H9 (cell line): ENCODE results near the gene PUM2. TPM values are rescaled to one million over a fixed set of nuclear protein-coding genes. Genes with fewer than 3 reads are reported as not detected.

Experiments used
- DNase-seq: peaks from one replicate; pipeline ENCODE4 v3.0.0-alpha.2; 2017
- H2AFZ ChIP-seq: one replicate; pipeline ENCODE4 v1.6.1; 2013; ENCODE audit warnings: mild to moderate bottlenecking, low read length, control low read depth, moderate library complexity
- H2AK5ac ChIP-seq: 2 replicates; pipeline ENCODE4 v1.6.1; 2013; ENCODE audit warnings: low read length, control low read depth, mixed read lengths; ENCODE audit not compliant: insufficient read length
- H2BK120ac ChIP-seq: one replicate; pipeline ENCODE4 v1.6.1; 2013; ENCODE audit warnings: low read depth, mild to moderate bottlenecking, low read length, control low read depth, inconsistent platforms; ENCODE audit not compliant: poor library complexity, severe bottlenecking
- H2BK12ac ChIP-seq: 2 replicates; pipeline ENCODE4 v1.6.1; 2013; ENCODE audit warnings: low read length, control low read depth, mixed read lengths, low read depth; ENCODE audit not compliant: insufficient read length
- H2BK15ac ChIP-seq: 2 replicates; pipeline ENCODE4 v1.6.1; 2013; ENCODE audit warnings: low read depth, low read length, control low read depth
- H2BK20ac ChIP-seq: one replicate; pipeline ENCODE4 v1.6.1; 2013; ENCODE audit warnings: low read depth, mild to moderate bottlenecking, low read length, control low read depth, inconsistent platforms; ENCODE audit not compliant: poor library complexity, severe bottlenecking
- H2BK5ac ChIP-seq: 2 replicates; pipeline ENCODE4 v1.6.1; 2013; ENCODE audit warnings: low read length, control low read depth, mixed read lengths; ENCODE audit not compliant: insufficient read length
- H3K14ac ChIP-seq: 2 replicates; pipeline ENCODE4 v1.6.1; 2013; ENCODE audit warnings: low read length, control low read depth; ENCODE audit not compliant: insufficient read depth
- H3K18ac ChIP-seq: 2 replicates; pipeline ENCODE4 v1.6.1; 2013; ENCODE audit warnings: low read depth, mild to moderate bottlenecking, mixed read lengths, low read length, control low read depth; ENCODE audit not compliant: insufficient read length
- H3K23ac ChIP-seq: 2 replicates; pipeline ENCODE4 v1.6.1; 2013; ENCODE audit warnings: low read length, control low read depth, mixed read lengths, low read depth; ENCODE audit not compliant: insufficient read length
- H3K23me2 ChIP-seq: 2 replicates; pipeline ENCODE4 v1.6.1; 2013; ENCODE audit warnings: low read depth, mild to moderate bottlenecking, mixed read lengths, low read length, control low read depth; ENCODE audit not compliant: insufficient read length, poor library complexity, severe bottlenecking
- H3K27ac ChIP-seq: 2 replicates; pipeline ENCODE4 v1.5.1; 2013; ENCODE audit warnings: low read length, control low read depth, mixed read lengths, low read depth; ENCODE audit not compliant: insufficient read length
- H3K27me3 ChIP-seq: 2 replicates; pipeline ENCODE4 v1.6.1; 2013; ENCODE audit warnings: low read length, control low read depth, inconsistent platforms; ENCODE audit not compliant: insufficient read depth
- H3K4ac ChIP-seq: 2 replicates; pipeline ENCODE4 v1.6.1; 2013; ENCODE audit warnings: low read depth, mild to moderate bottlenecking, control low read depth, inconsistent platforms, low read length, moderate library complexity
- H3K4me1 ChIP-seq: 2 replicates; pipeline ENCODE4 v1.6.1; 2013; ENCODE audit warnings: low read length, control low read depth, inconsistent platforms; ENCODE audit not compliant: insufficient read depth
- H3K4me2 ChIP-seq: 2 replicates; pipeline ENCODE4 v1.6.1; 2013; ENCODE audit warnings: low read length, control low read depth, mixed read lengths; ENCODE audit not compliant: insufficient read length, insufficient read depth
- H3K56ac ChIP-seq: 2 replicates; pipeline ENCODE4 v1.6.1; 2013; ENCODE audit warnings: low read depth, mild to moderate bottlenecking, mixed read lengths, low read length, control low read depth; ENCODE audit not compliant: insufficient read length
- H3K79me1 ChIP-seq: 2 replicates; pipeline ENCODE4 v1.6.1; 2013; ENCODE audit warnings: low read depth, mild to moderate bottlenecking, moderate library complexity, low read length, control low read depth, inconsistent platforms; ENCODE audit not compliant: insufficient read depth, poor library complexity, severe bottlenecking
- H3K79me2 ChIP-seq: 2 replicates; pipeline ENCODE4 v1.6.1; 2013; ENCODE audit warnings: low read length, control low read depth, inconsistent platforms; ENCODE audit not compliant: insufficient read depth
- H3K9ac ChIP-seq: 2 replicates; pipeline ENCODE4 v1.6.1; 2013; ENCODE audit warnings: low read length, control low read depth, mixed read lengths; ENCODE audit not compliant: insufficient read length; ENCODE audit errors: extremely low read depth
- H3K9me3 ChIP-seq: one replicate; pipeline ENCODE4 v1.6.1; 2013; ENCODE audit warnings: low read depth, low read length, inconsistent platforms; ENCODE audit not compliant: control insufficient read depth
- H3T11ph ChIP-seq: one replicate; pipeline ENCODE4 v1.6.1; 2013; ENCODE audit warnings: mild to moderate bottlenecking, low read length, control low read depth, inconsistent platforms
- H4K20me1 ChIP-seq: one replicate; pipeline ENCODE4 v1.6.1; 2013; ENCODE audit not compliant: control insufficient read depth, insufficient read length, insufficient read depth
- H4K5ac ChIP-seq: 2 replicates; pipeline ENCODE4 v1.6.1; 2013; ENCODE audit warnings: low read depth, mild to moderate bottlenecking, mixed read lengths, low read length, control low read depth; ENCODE audit not compliant: insufficient read length
- H4K8ac ChIP-seq: replicated peaks from 2 replicates; pipeline ENCODE4 v1.6.1; 2013; ENCODE audit warnings: low read length, control low read depth, mixed read lengths, low read depth; ENCODE audit not compliant: insufficient read length
- H4K91ac ChIP-seq: 2 replicates; pipeline ENCODE4 v1.6.1; 2013; ENCODE audit warnings: low read depth, mild to moderate bottlenecking, moderate library complexity, mixed read lengths, low read length, control low read depth; ENCODE audit not compliant: insufficient read length
- H3K27ac Mint-ChIP-seq, 3 experiments: 2 replicates in 2 of 3; 3 replicates in 1 of 3; pipeline ENCODE4 v1.8.0; 2020 to 2021; ENCODE audit warnings: mixed read lengths in 3 of 3, mild to moderate bottlenecking in 1 of 3, moderate library complexity in 1 of 3
- H3K27me3 Mint-ChIP-seq: 2 replicates; pipeline ENCODE4 v1.8.0; 2021; ENCODE audit warnings: low read depth, mild to moderate bottlenecking, moderate library complexity, mixed read lengths
- H3K36me3 Mint-ChIP-seq, 3 experiments: 2 replicates in 2 of 3; 3 replicates in 1 of 3; pipeline ENCODE4 v1.8.0; 2020 to 2021; ENCODE audit warnings: low read depth in 3 of 3, mixed read lengths in 3 of 3; ENCODE audit not compliant: insufficient read depth in 1 of 3
- H3K4me1 Mint-ChIP-seq, 2 experiments: 2 replicates each; pipeline ENCODE4 v1.8.0; 2020; ENCODE audit warnings: mixed read lengths in 2 of 2
- H3K4me3 Mint-ChIP-seq, 2 experiments: 2 replicates in 1 of 2; 3 replicates in 1 of 2; pipeline ENCODE4 v1.8.0; 2020 to 2021; ENCODE audit warnings: mild to moderate bottlenecking in 2 of 2, mixed read lengths in 2 of 2, moderate library complexity in 1 of 2
- H3K9me3 Mint-ChIP-seq, 2 experiments: 2 replicates in 1 of 2; 3 replicates in 1 of 2; pipeline ENCODE4 v1.8.0; 2020; ENCODE audit warnings: mild to moderate bottlenecking in 2 of 2, mixed read lengths in 2 of 2, moderate library complexity in 1 of 2
- WGBS: extraction: QIAGEN DNeasy Blood & Tissue Kit; methylation state at CpG from one replicate; pipeline ENCODE4 v1.1.7; 2013; ENCODE audit warnings: missing lambda C conversion rate, low lambda C conversion rate, mixed read lengths; ENCODE audit not compliant: insufficient read length; ENCODE audit errors: extremely low coverage; 5-methylcytosine and 5-hydroxymethylcytosine counted together
- total RNA-seq: library from RNA; stranded (reverse); gene quantifications from 2 replicates; pipeline ENCODE4 v1.2.1, GENCODE V29; 2021
- TF ChIP-seq, protein P1 (sequence below): fragments of 200-600 bp; sonication (generic); conservative IDR thresholded peaks from 3 replicates; pipeline ENCODE4 v1.8.0; 2021; ENCODE audit warnings: antibody characterized with exemption, mild to moderate bottlenecking

Gene PUM2
- total RNA-seq, 1 experiment from 2014 or later, result 96.6 TPM

DNA sequence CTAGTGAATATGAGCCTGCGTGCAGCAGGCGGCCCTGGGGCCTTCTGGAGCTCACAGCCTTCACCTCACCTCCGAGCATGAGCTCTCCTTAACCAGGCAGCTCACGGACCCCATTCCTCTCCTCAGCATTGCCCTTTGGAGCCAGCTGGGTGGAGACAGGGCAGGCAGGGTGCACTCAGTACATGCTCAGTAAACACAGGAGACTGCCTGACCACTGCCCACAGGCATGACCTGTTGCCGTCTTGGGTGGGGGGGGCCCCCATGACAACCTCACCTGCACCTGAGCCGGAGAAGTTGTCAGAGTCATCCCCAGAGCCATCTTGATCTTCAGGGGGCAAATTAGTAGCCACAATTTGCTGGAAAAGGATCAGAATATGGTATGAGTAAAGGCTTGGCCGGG lies 145.6 kb downstream of the PUM2 start:
- no peak overlapping the region for H2BK5ac ChIP-seq
- H2BK15ac ChIP-seq, result no peak overlapping the region
- no peak for DNase-seq
- H3K27me3 ChIP-seq, result no peaks in the 10 kb centered on the region
- peak overlapping the region in 1 of 3 experiments; percentile 39; a peak in 1 of 7 replicates for H3K27ac Mint-ChIP-seq
- no peak overlapping the region for H2AFZ ChIP-seq
- H3K4me3 Mint-ChIP-seq, result no peak overlapping the region
- H2BK12ac ChIP-seq, result no peak overlapping the region
- no peak overlapping the region for H3K23ac ChIP-seq
- H3K4me1 Mint-ChIP-seq, result peaks cover 10 to 16% of the 10 kb centered on the region in 2 experiments
- peaks cover 27 to 40% (median 38%) of the 10 kb centered on the region in 3 experiments for H3K36me3 Mint-ChIP-seq
- H3K4me1 ChIP-seq, result no peaks in the 10 kb centered on the region
- H3K9ac ChIP-seq, result no peak overlapping the region
- no peak overlapping the region for H3K4me2 ChIP-seq
- H3T11ph ChIP-seq, result no peak overlapping the region
- H2BK20ac ChIP-seq, result no peak overlapping the region
- TF ChIP-seq, protein P1, sequence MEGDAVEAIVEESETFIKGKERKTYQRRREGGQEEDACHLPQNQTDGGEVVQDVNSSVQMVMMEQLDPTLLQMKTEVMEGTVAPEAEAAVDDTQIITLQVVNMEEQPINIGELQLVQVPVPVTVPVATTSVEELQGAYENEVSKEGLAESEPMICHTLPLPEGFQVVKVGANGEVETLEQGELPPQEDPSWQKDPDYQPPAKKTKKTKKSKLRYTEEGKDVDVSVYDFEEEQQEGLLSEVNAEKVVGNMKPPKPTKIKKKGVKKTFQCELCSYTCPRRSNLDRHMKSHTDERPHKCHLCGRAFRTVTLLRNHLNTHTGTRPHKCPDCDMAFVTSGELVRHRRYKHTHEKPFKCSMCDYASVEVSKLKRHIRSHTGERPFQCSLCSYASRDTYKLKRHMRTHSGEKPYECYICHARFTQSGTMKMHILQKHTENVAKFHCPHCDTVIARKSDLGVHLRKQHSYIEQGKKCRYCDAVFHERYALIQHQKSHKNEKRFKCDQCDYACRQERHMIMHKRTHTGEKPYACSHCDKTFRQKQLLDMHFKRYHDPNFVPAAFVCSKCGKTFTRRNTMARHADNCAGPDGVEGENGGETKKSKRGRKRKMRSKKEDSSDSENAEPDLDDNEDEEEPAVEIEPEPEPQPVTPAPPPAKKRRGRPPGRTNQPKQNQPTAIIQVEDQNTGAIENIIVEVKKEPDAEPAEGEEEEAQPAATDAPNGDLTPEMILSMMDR, result no peak
- no peaks in the 10 kb centered on the region for H3K27me3 Mint-ChIP-seq
- H3K79me2 ChIP-seq, result peaks cover 2% of the 10 kb centered on the region; the same call in 1 of the 2 replicates
- no peak overlapping the region for H4K8ac ChIP-seq
- no peak overlapping the region for H4K5ac ChIP-seq
- no peak overlapping the region for H3K14ac ChIP-seq
- no peak overlapping the region for H4K91ac ChIP-seq
- H3K18ac ChIP-seq, result no peak overlapping the region
- no peaks in the 10 kb centered on the region for H3K23me2 ChIP-seq
- no CpG with 5 or more reads among the region's 7 CpGs for WGBS
- peaks cover 2% of the 10 kb centered on the region for H4K20me1 ChIP-seq
- no peaks in the 10 kb centered on the region for H3K9me3 ChIP-seq
- no peak overlapping the region for H2BK120ac ChIP-seq
- no peak overlapping the region for H3K4ac ChIP-seq
- no peaks in the 10 kb centered on the region; a peak in 1 of 5 replicates for H3K9me3 Mint-ChIP-seq
- H3K56ac ChIP-seq, result no peak overlapping the region
- H3K27ac ChIP-seq, result no peak overlapping the region
- no peak overlapping the region for H2AK5ac ChIP-seq
- H3K79me1 ChIP-seq, result peaks cover 4% of the 10 kb centered on the region
